ENCODE measurements around the gene RARA. TPM values are rescaled to one million over a fixed set of nuclear protein-coding genes. Genes with fewer than 3 reads are reported as not detected.

The RARA gene
- total RNA-seq, 6 experiments from 2014 or later = 17.7 to 41.9 (median 22.9) TPM

- no peak for DNase-seq
- 96% methylated on average over 4 of the region's 5 CpGs for WGBS (ENCODE audit: insufficient coverage, low coverage, low lambda C conversion rate, missing lambda C conversion rate)
- no peaks in the 10 kb centered on the region for H3K9me3 ChIP-seq
- H3K27ac ChIP-seq = no peak overlapping the region
- TF ChIP-seq, protein P1, sequence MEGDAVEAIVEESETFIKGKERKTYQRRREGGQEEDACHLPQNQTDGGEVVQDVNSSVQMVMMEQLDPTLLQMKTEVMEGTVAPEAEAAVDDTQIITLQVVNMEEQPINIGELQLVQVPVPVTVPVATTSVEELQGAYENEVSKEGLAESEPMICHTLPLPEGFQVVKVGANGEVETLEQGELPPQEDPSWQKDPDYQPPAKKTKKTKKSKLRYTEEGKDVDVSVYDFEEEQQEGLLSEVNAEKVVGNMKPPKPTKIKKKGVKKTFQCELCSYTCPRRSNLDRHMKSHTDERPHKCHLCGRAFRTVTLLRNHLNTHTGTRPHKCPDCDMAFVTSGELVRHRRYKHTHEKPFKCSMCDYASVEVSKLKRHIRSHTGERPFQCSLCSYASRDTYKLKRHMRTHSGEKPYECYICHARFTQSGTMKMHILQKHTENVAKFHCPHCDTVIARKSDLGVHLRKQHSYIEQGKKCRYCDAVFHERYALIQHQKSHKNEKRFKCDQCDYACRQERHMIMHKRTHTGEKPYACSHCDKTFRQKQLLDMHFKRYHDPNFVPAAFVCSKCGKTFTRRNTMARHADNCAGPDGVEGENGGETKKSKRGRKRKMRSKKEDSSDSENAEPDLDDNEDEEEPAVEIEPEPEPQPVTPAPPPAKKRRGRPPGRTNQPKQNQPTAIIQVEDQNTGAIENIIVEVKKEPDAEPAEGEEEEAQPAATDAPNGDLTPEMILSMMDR (IDR thresholded peaks at IDR 0.05) = no peak
- no peak for TF ChIP-seq POLR2A (IDR thresholded peaks at IDR 0.05)
- H3K4me1 ChIP-seq = no peaks in the 10 kb centered on the region
- ATAC-seq = no peak
- peaks cover 0 to 42% (median 22%) of the 10 kb centered on the region in 4 donors for H3K36me3 ChIP-seq
- intact Hi-C loops (cut with DNase I) = no loop called here
- H3K4me3 ChIP-seq = no peak overlapping the region
- no peaks in the 10 kb centered on the region for H3K27me3 ChIP-seq
Observed at GRCh38 chr17:40265337-40265736, 43.6 kb upstream of the RARA start.

DNA sequence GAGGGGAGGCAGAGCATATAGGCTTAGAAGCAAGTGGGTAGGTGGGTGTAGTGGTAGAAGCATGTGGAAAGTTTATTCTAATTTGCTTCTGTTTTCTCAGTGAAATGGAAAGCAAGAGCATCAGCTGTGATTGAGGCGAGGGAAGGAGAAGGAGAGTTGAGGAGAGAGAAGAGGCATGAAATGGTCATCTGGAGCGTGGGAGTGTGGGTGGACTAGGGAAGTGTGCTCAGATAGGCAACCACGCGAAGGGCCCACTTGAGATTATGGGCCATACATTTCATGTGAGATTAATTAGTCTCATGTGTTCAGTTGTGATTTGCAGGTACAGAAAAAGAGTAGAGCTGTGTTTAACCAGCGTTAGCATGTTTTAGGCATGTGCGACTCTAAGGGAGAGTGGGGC lies 42.1 kb upstream of the RARA start:
- Histone ChIP-seq H3K27me3 (no peaks in the 10 kb centered on the region), H3K36me3 (peaks cover 0 to 31% (median 17%) of the 10 kb centered on the region in 4 donors), H3K4me3 (no peak overlapping the region), H3K9me3 (no peaks in the 10 kb centered on the region), H3K4me1 (no peaks in the 10 kb centered on the region), H3K27ac (no peak overlapping the region)
- TF ChIP-seq, protein P1 (IDR thresholded peaks at IDR 0.05) = no peak
- no peak for TF ChIP-seq POLR2A (IDR thresholded peaks at IDR 0.05)
- DNase-seq (no peak), ATAC-seq (no peak)
- WGBS (ENCODE audit: insufficient coverage, low coverage, low lambda C conversion rate, missing lambda C conversion rate) = 94% methylated on average over 6 of the region's 6 CpGs
- intact Hi-C loops (cut with DNase I) = no loop called here

- H3K4me1 ChIP-seq = no peaks in the 10 kb centered on the region
- DNase-seq (no peak), ATAC-seq (no peak)
- H3K4me3 ChIP-seq = no peak overlapping the region
- no peaks in the 10 kb centered on the region for H3K9me3 ChIP-seq
- no peaks in the 10 kb centered on the region for H3K27me3 ChIP-seq
- peaks cover 0 to 22% (median 15%) of the 10 kb centered on the region in 4 donors for H3K36me3 ChIP-seq
- no peak overlapping the region for H3K27ac ChIP-seq
- 96% methylated on average over 2 of the region's 2 CpGs for WGBS (ENCODE audit: insufficient coverage, low coverage, low lambda C conversion rate, missing lambda C conversion rate)
- no peak for TF ChIP-seq POLR2A (IDR thresholded peaks at IDR 0.05)
- TF ChIP-seq, protein P1 (IDR thresholded peaks at IDR 0.05) = no peak
- intact Hi-C loops (cut with DNase I) = no loop called here
Observed at GRCh38 chr17:40268141-40268712, 40.8 kb upstream of the RARA start.

- Histone ChIP-seq H3K4me3 (no peak overlapping the region), H3K9me3 (no peaks in the 10 kb centered on the region), H3K4me1 (peaks cover 0 to 4% (median 2%) of the 10 kb centered on the region in 4 donors), H3K36me3 (peaks cover 11 to 61% (median 30%) of the 10 kb centered on the region in 4 donors), H3K27ac (no peak overlapping the region), H3K27me3 (no peaks in the 10 kb centered on the region)
- ATAC-seq (no peak), DNase-seq (no peak)
- TF ChIP-seq, protein P1 (IDR thresholded peaks at IDR 0.05) = no peak
- TF ChIP-seq POLR2A (IDR thresholded peaks at IDR 0.05) = no peak
- 83% methylated on average over 1 of the region's 1 CpG for WGBS (ENCODE audit: insufficient coverage, low coverage, low lambda C conversion rate, missing lambda C conversion rate)
- intact Hi-C loops (cut with DNase I) = loop anchor here in 1 of 2 donors (5.0 kb wide), 1 partner anchor 56 kb away; no protein-coding TSS in a partner anchor
Observed at GRCh38 chr17:40278414-40278813, 30.6 kb upstream of the RARA start.

Measured in right lobe of liver (tissue), 6 donors.